Epidermal melanocyte (primary cell): ENCODE data around the gene PTPN4.
"Not testable (repeated sequence)": the region's sequence is repeated elsewhere in the genome, so short reads cannot be mapped to it uniquely, and the experiment has no call there.

ENCODE experiments used
- DNase-seq: peaks from one replicate; pipeline ENCODE4 v3.0.0; 2011; ENCODE audit warnings: low spot score; ENCODE audit not compliant: insufficient read length

Gene PTPN4

DNA sequence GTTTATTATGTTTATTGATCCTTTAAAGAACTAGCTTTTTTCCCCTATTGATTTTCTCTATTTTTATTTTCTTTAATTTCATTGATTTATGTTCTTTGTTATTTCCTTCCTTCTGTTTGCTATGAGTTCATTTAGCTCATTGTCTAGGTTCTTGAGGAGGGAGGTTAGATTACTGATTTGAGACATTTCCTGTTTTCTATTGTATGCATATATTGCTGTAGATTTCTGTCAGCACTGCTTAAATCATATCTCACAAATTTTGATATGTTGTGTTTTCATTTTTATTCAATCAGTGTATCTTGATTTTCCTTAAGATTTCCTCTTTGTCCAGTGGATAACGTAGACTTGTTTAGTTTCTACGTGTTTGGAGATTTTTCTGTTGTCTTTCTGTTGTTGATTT is 43.4 kb downstream of the PTPN4 start:
- no peak for DNase-seq

GRCh38 chr2:119804409-119804808 is 44.7 kb downstream of the PTPN4 start:
- not testable (repeated sequence) for DNase-seq

DNA sequence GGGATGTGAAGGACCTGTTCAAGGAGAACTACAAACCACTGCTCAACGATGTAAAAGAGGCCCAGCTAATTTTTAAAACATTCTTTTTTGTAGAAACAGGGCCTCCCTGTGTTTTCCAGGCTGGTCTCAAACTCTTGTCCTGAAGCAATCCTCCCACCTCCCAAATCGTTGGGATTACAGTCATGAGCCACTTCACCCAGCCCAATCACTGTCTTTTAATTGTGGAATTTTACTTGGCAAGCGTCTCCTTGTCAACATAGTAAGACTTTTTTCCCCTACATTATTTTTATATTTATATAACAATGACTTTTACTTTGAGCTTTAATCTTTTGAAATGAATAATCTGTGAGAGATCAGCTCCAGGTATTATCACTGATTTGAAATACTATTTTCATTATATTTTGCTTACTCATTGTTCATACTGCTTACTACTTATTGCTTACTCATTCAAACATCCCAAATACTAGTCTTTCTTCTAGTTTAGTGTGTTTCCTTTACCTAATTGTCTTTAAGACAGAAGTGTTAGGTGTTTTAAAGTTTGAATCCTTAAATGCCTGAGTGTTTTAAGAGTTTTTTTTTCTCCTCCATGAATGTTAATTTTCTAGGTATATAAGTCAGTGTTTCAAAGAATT is 48.9 kb downstream of the PTPN4 start:
- DNase-seq, result no peak

GRCh38 chr2:119809339-119810048 is 49.8 kb downstream of the PTPN4 start:
- no peak for DNase-seq

DNA sequence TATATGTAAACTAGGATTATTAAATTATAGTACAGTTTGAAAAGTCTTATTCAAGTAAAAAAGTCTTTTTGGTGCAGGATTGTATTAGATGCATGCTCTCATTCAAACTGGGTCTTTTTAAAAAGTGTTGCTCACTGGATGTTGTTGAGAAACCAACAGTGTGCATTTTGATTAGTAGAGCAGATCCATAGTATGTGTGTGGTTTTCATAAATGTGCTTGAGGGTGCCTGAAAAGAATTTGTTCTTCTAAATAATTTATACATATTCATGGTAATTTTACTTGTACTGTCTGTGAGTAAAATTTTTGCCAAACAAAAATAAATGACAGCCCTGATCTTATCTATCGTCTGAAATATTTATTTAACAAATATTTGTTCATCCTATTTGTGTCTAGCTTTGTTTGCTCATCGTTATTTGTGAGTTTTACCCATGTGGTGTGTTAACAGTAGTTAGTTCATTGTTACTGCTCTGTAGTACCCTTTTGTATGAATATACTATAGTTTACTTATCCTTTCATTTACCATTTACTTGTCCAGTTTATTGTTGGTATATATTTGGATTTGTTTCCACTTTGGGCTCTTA is 50.4 kb downstream of the PTPN4 start:
- DNase-seq, result no peak

GRCh38 chr2:119814216-119814615 is 54.5 kb downstream of the PTPN4 start:
- no peak for DNase-seq

DNA sequence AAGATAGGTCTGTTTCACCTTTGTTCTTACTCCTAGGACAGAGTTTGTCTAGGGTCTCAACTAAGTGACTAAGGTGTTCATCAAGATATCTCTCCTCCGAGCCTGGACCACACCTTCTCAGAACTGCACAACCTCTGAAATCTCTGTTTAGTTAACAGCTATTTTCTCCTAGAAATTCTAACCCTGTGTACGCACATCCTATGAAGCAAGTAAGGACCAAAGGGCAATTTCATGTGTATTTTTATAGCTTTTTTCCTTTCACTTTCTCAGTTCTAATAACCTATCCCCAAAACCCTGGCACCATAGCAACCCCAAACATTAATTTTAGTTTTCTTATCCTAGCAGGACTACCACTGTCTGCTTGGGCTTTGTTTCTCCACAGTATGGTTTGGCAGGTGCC is 59.1 kb downstream of the PTPN4 start:
- DNase-seq, result no peak

- no peak for DNase-seq
Observed at GRCh38 chr2:119819846-119820245, 60.1 kb downstream of the PTPN4 start.

- DNase-seq, result no peak
Observed at GRCh38 chr2:119820275-119820674, 60.6 kb downstream of the PTPN4 start.

- DNase-seq, result no peak
Observed at GRCh38 chr2:119821266-119821665, 61.5 kb downstream of the PTPN4 start.

DNA sequence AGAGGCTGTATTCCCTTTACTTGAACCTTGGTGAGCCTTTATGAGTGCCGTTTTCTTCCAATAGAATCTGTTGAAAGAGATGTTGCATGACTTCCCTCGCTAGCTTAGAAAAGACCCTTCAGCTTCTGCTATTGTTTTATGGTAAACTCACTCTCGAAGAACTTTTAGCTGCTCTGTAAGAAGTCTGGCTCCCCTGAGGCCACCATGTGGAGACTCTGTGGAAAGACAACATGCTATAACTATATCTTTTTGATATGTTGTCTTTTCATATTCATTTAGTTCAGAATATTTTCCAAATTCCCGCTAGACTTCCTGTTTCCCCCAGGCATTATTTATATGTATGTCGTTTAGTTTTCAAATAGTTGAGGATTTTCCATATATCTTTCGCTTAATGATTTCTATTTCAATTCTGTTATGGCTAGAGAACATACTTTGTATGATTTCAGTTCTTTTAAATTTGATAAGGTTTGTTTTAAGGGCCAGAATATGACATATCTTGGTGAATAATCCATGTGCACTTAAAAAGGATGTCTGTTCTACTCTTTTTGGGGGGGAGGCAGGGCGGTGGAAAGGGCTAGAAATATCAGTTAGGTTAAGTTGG is 64.1 kb downstream of the PTPN4 start:
- no peak for DNase-seq

GRCh38 chr2:119826370-119826961 is 66.7 kb downstream of the PTPN4 start:
- DNase-seq, result no peak

- no peak for DNase-seq
Observed at GRCh38 chr2:119827866-119828507, 68.3 kb downstream of the PTPN4 start.

DNA sequence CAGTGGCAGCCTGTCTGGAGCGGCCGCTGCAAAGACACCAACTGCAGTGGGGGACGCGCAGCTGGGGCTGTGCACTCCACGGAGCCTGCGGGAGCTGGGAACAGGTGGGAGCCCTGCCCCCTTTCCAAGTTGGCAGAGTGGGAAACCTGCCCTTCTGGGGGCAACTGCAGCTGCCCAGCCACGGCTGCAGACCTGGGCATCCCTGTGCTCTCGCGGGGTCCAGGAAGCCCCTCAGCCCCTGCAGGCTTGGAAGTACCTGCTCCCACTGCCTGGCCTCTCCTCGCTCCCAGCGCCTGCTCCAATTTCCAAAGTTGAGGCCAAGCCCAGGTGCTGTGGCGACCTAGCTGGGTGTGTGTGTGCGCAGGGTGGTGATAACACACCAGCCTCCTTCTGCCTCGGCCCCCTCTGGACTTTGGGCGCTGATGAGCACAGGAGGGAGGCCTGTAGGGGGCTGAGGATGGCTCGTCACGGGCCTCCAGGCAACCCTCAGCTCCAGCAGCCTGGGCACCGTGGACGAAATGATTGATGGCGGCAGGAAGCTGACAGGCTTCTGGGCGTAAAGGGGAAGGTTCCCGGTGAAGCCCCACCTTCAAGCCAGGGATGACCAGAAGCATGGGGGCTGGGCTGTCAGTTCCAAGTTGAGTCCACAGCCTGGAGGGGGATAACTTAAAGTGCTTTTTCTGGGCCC is 76.9 kb downstream of the PTPN4 start:
- DNase-seq, result no peak

DNA sequence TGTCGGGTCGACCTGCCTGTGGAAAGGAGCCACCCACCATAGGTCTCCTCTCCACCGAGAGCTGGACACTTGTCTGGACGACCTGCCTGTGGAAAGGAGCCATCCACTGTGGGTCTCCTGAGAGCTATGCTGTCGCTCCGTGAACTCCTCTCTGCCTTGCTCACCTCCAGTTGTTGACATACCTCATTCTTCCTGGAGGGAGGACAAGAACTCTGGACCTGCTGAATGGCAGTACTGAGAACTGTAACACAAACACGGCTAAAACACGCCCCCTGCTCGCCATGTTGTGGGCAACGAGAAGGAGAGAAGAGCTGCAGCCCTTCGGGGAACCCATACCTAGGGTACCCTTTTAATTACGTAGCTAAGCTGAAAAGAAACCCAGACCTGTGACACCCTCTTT is 77.6 kb downstream of the PTPN4 start:
- no peak for DNase-seq

DNA sequence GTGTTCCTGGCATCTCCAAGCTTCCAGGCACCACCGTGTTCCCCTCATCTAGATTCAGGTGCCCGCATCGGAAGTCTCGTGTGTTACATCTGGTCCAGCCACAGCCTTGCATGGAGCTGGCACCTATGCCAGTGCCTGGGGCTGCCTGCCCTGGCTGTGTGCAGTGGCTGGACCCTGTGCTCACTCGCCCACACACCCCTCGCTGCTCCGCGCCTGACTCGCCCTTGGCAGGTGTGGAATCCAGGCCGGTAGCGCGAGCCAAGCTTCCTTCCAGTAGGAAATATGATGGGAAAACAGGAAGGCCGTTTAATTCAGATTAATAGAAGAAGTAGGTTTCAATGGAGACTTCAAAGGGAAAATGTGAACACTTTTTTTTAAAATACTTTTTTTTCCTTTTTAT is 78.0 kb downstream of the PTPN4 start:
- DNase-seq, result no peak

DNA sequence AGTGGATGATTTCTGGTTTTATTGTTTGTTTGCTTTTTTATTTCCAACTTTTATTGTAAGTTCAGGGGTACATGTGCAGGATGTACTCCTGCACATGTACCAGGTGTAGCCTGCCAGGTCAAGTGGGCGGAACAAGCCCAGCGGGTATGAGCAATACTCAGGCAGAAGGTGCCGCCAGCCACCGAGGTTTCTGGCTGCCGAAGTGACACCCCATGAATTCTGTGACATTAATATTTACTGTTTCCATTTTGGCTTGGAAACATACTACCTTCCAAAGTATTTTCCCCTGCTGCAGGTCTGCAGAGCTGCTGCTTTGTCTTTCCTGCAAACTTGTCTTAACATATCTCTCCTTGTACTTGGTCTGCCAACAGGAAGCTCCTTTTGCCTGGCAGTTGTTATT is 78.5 kb downstream of the PTPN4 start:
- no peak for DNase-seq

DNA sequence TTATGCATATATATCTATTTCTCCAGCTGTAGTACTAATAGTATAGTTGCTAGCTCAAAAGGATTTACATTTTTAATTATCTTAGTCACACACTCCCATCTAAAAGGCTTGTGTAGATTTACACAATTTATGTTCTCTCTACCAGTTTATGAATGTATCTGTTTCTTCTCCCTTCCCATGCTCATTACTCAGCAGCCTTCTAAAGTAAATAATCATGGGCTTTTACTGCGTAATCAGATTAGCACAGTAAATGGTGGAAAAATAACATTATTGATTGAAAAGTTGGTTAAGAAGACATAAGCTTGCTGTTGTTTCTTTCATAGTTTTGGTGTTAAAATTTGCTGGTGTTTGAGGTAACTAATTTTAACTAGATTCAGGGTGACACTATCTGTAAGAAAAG is 81.8 kb downstream of the PTPN4 start:
- no peak for DNase-seq

GRCh38 chr2:119846021-119846420 is 86.3 kb downstream of the PTPN4 start:
- no peak for DNase-seq

- no peak for DNase-seq
Observed at GRCh38 chr2:119849838-119850565, 90.3 kb downstream of the PTPN4 start.
